Measurements from ENCODE around the gene LMTK2. TPM values are rescaled to one million over a fixed set of nuclear protein-coding genes. Genes with fewer than 3 reads are reported as not detected.
A peak's percentile ranks its signal among the peaks of the same experiment; 100 is the strongest.

LMTK2 gene
- total RNA-seq, 2 donors from 2014 or later = 37.2 to 61.2 TPM

- DNase-seq = peak; percentile 10
- TF ChIP-seq, protein P1, sequence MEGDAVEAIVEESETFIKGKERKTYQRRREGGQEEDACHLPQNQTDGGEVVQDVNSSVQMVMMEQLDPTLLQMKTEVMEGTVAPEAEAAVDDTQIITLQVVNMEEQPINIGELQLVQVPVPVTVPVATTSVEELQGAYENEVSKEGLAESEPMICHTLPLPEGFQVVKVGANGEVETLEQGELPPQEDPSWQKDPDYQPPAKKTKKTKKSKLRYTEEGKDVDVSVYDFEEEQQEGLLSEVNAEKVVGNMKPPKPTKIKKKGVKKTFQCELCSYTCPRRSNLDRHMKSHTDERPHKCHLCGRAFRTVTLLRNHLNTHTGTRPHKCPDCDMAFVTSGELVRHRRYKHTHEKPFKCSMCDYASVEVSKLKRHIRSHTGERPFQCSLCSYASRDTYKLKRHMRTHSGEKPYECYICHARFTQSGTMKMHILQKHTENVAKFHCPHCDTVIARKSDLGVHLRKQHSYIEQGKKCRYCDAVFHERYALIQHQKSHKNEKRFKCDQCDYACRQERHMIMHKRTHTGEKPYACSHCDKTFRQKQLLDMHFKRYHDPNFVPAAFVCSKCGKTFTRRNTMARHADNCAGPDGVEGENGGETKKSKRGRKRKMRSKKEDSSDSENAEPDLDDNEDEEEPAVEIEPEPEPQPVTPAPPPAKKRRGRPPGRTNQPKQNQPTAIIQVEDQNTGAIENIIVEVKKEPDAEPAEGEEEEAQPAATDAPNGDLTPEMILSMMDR (IDR thresholded peaks at IDR 0.05) = no peak
- H3K4me1 ChIP-seq = no peaks in the 10 kb centered on the region
- H3K9ac ChIP-seq (ENCODE audit: low read depth in 2 of 2, low read length in 2 of 2) = no peak overlapping the region
- H3K36me3 ChIP-seq = peaks cover 17% of the 10 kb centered on the region
- intact Hi-C loops (cut with DNase I) = no loop called here
- no peaks in the 10 kb centered on the region for H3K9me3 ChIP-seq
- H3K27ac ChIP-seq = no peak overlapping the region
- no peaks in the 10 kb centered on the region for H3K27me3 ChIP-seq
- no peak overlapping the region for H3K4me3 ChIP-seq
Measured at GRCh38 chr7:98191668-98192431, 85.2 kb downstream of the LMTK2 start.

GRCh38 chr7:98192781-98193457, 86.3 kb downstream of the LMTK2 start:
- intact Hi-C loops (cut with DNase I) = no loop called here
- no peak overlapping the region for H3K27ac ChIP-seq
- H3K9me3 ChIP-seq = no peaks in the 10 kb centered on the region
- DNase-seq = peak; percentile 10
- no peak overlapping the region for H3K4me3 ChIP-seq
- no peak overlapping the region for H3K9ac ChIP-seq (ENCODE audit: low read depth in 2 of 2, low read length in 2 of 2)
- H3K4me1 ChIP-seq = no peaks in the 10 kb centered on the region
- H3K36me3 ChIP-seq = peaks cover 17% of the 10 kb centered on the region
- H3K27me3 ChIP-seq = no peaks in the 10 kb centered on the region
- TF ChIP-seq, protein P1 (IDR thresholded peaks at IDR 0.05) = no peak

DNA sequence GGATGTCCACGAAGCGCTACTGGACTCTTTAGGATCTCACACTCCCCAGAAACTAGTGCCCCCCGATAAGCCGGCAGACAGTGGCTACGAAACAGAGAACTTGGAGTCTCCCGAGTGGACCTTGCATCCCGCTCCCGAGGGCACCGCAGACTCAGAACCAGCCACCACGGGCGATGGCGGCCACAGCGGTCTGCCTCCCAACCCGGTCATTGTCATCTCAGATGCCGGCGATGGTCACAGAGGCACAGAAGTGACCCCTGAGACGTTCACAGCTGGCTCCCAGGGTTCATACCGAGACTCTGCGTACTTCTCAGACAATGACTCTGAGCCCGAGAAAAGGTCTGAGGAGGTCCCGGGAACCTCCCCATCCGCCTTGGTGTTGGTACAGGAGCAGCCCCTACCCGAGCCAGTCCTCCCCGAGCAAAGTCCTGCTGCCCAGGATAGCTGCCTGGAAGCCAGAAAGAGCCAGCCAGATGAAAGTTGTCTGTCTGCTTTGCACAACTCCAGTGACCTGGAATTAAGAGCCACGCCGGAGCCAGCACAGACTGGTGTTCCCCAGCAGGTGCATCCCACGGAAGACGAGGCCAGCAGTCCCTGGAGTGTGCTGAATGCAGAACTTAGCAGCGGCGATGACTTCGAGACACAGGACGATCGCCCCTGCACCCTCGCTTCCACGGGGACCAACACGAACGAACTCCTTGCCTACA, 87.0 kb downstream of the LMTK2 start:
- intact Hi-C loops (cut with DNase I) = no loop called here
- H3K27me3 ChIP-seq = no peaks in the 10 kb centered on the region
- no peak overlapping the region for H3K9ac ChIP-seq (ENCODE audit: low read depth in 2 of 2, low read length in 2 of 2)
- no peaks in the 10 kb centered on the region for H3K9me3 ChIP-seq
- H3K4me3 ChIP-seq = no peak overlapping the region
- TF ChIP-seq, protein P1 (IDR thresholded peaks at IDR 0.05) = no peak
- peaks cover 17% of the 10 kb centered on the region for H3K36me3 ChIP-seq
- no peak for DNase-seq
- no peaks in the 10 kb centered on the region for H3K4me1 ChIP-seq
- no peak overlapping the region for H3K27ac ChIP-seq

DNA sequence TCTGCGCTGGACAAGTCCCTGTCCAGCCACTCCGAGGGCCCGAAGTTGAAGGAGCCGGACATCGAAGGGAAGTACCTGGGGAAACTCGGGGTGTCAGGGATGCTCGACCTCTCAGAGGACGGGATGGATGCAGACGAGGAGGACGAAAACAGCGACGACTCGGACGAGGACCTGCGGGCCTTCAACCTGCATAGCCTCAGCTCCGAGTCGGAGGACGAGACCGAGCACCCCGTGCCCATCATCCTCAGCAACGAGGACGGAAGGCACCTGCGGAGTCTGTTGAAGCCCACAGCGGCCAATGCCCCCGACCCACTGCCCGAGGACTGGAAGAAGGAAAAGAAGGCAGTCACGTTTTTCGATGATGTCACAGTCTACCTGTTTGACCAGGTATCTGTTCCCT, 87.5 kb downstream of the LMTK2 start:
- Histone ChIP-seq H3K9ac (ENCODE audit: low read depth in 2 of 2, low read length in 2 of 2) (no peak overlapping the region), H3K9me3 (no peaks in the 10 kb centered on the region), H3K4me1 (no peaks in the 10 kb centered on the region), H3K4me3 (no peak overlapping the region), H3K27me3 (no peaks in the 10 kb centered on the region), H3K27ac (no peak overlapping the region), H3K36me3 (peaks cover 17% of the 10 kb centered on the region)
- TF ChIP-seq, protein P1 (IDR thresholded peaks at IDR 0.05) = no peak
- intact Hi-C loops (cut with DNase I) = no loop called here
- DNase-seq = no peak

GRCh38 chr7:98194672-98195457, 88.2 kb downstream of the LMTK2 start:
- intact Hi-C loops (cut with DNase I) = no loop called here
- no peak for DNase-seq
- H3K9ac ChIP-seq (ENCODE audit: low read depth in 2 of 2, low read length in 2 of 2) = no peak overlapping the region
- H3K4me1 ChIP-seq = no peaks in the 10 kb centered on the region
- no peaks in the 10 kb centered on the region for H3K27me3 ChIP-seq
- H3K27ac ChIP-seq = no peak overlapping the region
- no peaks in the 10 kb centered on the region for H3K9me3 ChIP-seq
- peaks cover 14% of the 10 kb centered on the region for H3K36me3 ChIP-seq
- TF ChIP-seq, protein P1 (IDR thresholded peaks at IDR 0.05) = no peak
- no peak overlapping the region for H3K4me3 ChIP-seq
